Activated CD4-positive, alpha-beta T cell treated with anti-CD3 and anti-CD28 coated beads for 4 hours (primary cell): Measurements from ENCODE around the gene DEXI.
"Not testable (repeated sequence)": the region's sequence is repeated elsewhere in the genome, so short reads cannot be mapped to it uniquely, and the experiment has no call there.

Source experiments
- DNase-seq, 2 donors: peaks; one replicate each; pipeline ENCODE4 v3.0.0-alpha.2; 2020

DEXI gene

GRCh38 chr16:10926094-10926493 is 16.2 kb downstream of the DEXI start:
- DNase-seq: no peak

GRCh38 chr16:10925285-10925684 is 17.0 kb downstream of the DEXI start:
- DNase-seq: not testable (repeated sequence)

- DNase-seq: no peak
Observed at GRCh38 chr16:10923650-10924214, 18.5 kb downstream of the DEXI start.

- DNase-seq: no peak
Observed at GRCh38 chr16:10923146-10923649, 19.1 kb downstream of the DEXI start.

GRCh38 chr16:10922328-10923145 is 19.7 kb downstream of the DEXI start:
- DNase-seq: no peak

- no peak for DNase-seq
Observed at GRCh38 chr16:10921536-10922327, 20.5 kb downstream of the DEXI start.

- no peak for DNase-seq
Observed at GRCh38 chr16:10920726-10921427, 21.4 kb downstream of the DEXI start.

- DNase-seq: no peak
Observed at GRCh38 chr16:10919003-10919351, 23.3 kb downstream of the DEXI start.

GRCh38 chr16:10918294-10919002 is 23.8 kb downstream of the DEXI start:
- peak; percentile 62 to 80 for DNase-seq

GRCh38 chr16:10916534-10916933 is 25.7 kb downstream of the DEXI start:
- DNase-seq: no peak

GRCh38 chr16:10911267-10911666 is 31.0 kb downstream of the DEXI start:
- DNase-seq: no peak

- no peak for DNase-seq
Observed at GRCh38 chr16:10907757-10908045, 34.6 kb downstream of the DEXI start.

GRCh38 chr16:10906914-10907756 is 35.1 kb downstream of the DEXI start:
- DNase-seq: no peak

- DNase-seq: no peak
Observed at GRCh38 chr16:10906482-10906881, 35.8 kb downstream of the DEXI start.

GRCh38 chr16:10902999-10903398 is 39.3 kb downstream of the DEXI start:
- DNase-seq: no peak

- no peak for DNase-seq
Observed at GRCh38 chr16:10897134-10897533, 45.1 kb downstream of the DEXI start.

GRCh38 chr16:10896723-10897122 is 45.5 kb downstream of the DEXI start:
- no peak for DNase-seq

- DNase-seq: no peak
Observed at GRCh38 chr16:10896165-10896564, 46.1 kb downstream of the DEXI start.

- DNase-seq: no peak
Observed at GRCh38 chr16:10895053-10895946, 47.0 kb downstream of the DEXI start.

GRCh38 chr16:10892782-10893318 is 49.4 kb downstream of the DEXI start:
- DNase-seq: no peak
